Mesothelial cell of epicardium (in vitro differentiated cells): ENCODE measurements around the gene VWF. TPM values are rescaled to one million over a fixed set of nuclear protein-coding genes. Genes with fewer than 3 reads are reported as not detected.

ENCODE experiments used
- DNase-seq, 2 experiments: peaks; one replicate each; pipeline ENCODE4 v3.0.0; 2021; ENCODE audit warnings: low spot score in 2 of 2; ENCODE audit not compliant: unreplicated experiment in 2 of 2
- H3K27ac Mint-ChIP-seq: 2 replicates; pipeline ENCODE4 v1.8.0; 2021; ENCODE audit warnings: mixed read lengths
- H3K27me3 Mint-ChIP-seq: 2 replicates; pipeline ENCODE4 v1.8.0; 2021; ENCODE audit warnings: low read depth, mixed read lengths
- H3K36me3 Mint-ChIP-seq: 2 replicates; pipeline ENCODE4 v1.8.0; 2021; ENCODE audit warnings: mixed read lengths
- H3K4me1 Mint-ChIP-seq: 2 replicates; pipeline ENCODE4 v1.8.0; 2021; ENCODE audit warnings: mixed read lengths
- H3K4me3 Mint-ChIP-seq: 2 replicates; pipeline ENCODE4 v1.8.0; 2021; ENCODE audit warnings: mild to moderate bottlenecking, moderate library complexity, mixed read lengths
- H3K9me3 Mint-ChIP-seq: 2 replicates; pipeline ENCODE4 v1.8.0; 2021; ENCODE audit warnings: mixed read lengths
- CTCF ChIP-seq: fragments of 200-600 bp; sonication (generic); IDR thresholded peaks from one replicate; pipeline ENCODE4 v1.5.0; 2021; ENCODE audit warnings: antibody characterized with exemption; ENCODE audit not compliant: unreplicated experiment
- total RNA-seq: library from RNA; stranded (reverse); gene quantifications from 3 replicates; pipeline ENCODE4 v1.2.1, GENCODE V29; 2021

Gene VWF
- total RNA-seq, 1 donor from 2014 or later: 0.31 TPM

DNA sequence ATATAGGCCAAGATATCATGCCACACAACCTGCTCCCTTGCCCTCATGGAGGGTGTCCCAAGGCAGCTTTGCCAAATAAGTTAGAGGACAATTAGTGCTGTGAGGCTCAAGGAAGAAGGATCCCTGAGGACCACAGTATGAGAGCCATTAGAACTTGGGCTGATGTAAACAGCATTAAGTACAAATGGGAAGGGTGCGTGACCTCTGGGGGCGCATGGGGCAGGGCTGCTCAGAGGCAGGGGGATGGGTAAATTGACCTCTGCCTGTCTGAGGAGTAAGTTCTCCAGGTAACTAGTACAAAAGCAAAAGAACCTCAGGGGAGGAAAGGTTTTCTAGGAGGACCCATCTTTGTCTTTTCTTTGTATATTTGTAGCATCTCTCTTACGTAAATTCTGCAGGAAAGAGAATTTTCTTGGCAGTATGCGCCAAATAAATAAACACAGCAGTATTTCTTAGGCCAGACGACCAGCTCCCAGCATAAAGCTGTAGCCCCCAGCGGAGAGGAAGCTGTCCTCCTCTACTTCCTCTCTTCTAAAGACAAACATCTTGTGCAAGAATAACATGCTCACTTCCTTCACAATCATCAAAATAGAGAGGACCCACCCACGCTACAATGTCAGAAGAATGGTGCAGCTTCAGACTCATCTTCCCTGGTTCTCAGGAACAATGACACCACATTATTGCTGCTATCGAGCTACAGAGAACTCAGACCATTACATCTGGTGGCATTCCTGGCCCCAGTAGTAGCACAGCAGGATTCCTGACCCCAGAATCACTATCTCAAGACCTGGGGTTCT is 16.4 kb upstream of the VWF start:
- no peak for TF ChIP-seq CTCF
- Mint-ChIP-seq H3K9me3 (peaks cover 9% of the 10 kb centered on the region), H3K27me3 (no peaks in the 10 kb centered on the region), H3K36me3 (no peaks in the 10 kb centered on the region), H3K27ac (no peak overlapping the region), H3K4me1 (no peaks in the 10 kb centered on the region), H3K4me3 (no peak overlapping the region)
- no peak for DNase-seq

GRCh38 chr12:6135071-6135470 is 10.6 kb upstream of the VWF start:
- Mint-ChIP-seq H3K27ac (no peak overlapping the region), H3K4me3 (no peak overlapping the region), H3K9me3 (peaks cover 9% of the 10 kb centered on the region), H3K27me3 (no peaks in the 10 kb centered on the region), H3K36me3 (no peaks in the 10 kb centered on the region), H3K4me1 (no peaks in the 10 kb centered on the region)
- no peak for TF ChIP-seq CTCF
- DNase-seq: no peak

DNA sequence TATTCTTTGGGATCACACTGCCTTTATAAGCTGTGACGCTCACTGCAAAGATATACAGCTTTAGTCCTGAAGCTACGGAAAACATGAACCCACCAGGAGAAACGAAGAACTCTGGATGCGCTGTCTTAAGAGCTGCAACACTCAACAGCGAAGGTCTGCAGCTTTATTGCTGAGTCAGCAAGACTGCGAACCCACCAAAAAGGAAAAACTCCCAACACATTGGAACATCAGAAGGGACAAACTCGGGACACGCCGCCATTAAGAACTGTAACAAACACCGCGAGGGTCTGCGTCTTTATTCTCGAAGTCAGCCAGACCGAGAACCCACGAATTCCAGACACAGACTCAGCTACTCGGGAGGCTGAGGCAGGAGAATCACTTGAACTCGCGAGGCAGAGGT is 9.2 kb upstream of the VWF start:
- Mint-ChIP-seq H3K4me1 (no peaks in the 10 kb centered on the region), H3K9me3 (peaks cover 9% of the 10 kb centered on the region), H3K4me3 (no peak overlapping the region), H3K27me3 (no peaks in the 10 kb centered on the region), H3K36me3 (no peaks in the 10 kb centered on the region), H3K27ac (no peak overlapping the region)
- DNase-seq: no peak
- no peak for TF ChIP-seq CTCF

- no peak overlapping the region for H3K27ac Mint-ChIP-seq
- no peaks in the 10 kb centered on the region for H3K27me3 Mint-ChIP-seq
- no peak overlapping the region for H3K4me3 Mint-ChIP-seq
- DNase-seq: no peak
- H3K4me1 Mint-ChIP-seq: no peaks in the 10 kb centered on the region
- no peaks in the 10 kb centered on the region for H3K36me3 Mint-ChIP-seq
- H3K9me3 Mint-ChIP-seq: peaks cover 9% of the 10 kb centered on the region
- TF ChIP-seq CTCF: no peak
Observed at GRCh38 chr12:6132496-6132895, 8.0 kb upstream of the VWF start.

DNA sequence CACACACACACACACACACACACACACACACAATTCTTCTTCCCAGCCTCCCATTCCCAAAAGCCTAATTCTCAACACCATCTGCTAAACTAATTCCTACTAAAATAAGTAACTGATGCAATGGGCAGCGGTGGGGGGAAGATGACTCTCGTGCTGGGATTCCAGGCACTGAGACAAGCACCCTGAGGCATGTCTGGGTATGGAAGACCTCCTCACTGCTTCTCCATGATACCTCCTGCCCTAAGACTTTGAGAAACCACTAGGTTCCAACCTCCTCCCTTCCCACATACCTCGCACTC is 789 bp upstream of the VWF start:
- Mint-ChIP-seq H3K36me3 (no peaks in the 10 kb centered on the region), H3K4me3 (no peak overlapping the region), H3K9me3 (no peaks in the 10 kb centered on the region), H3K27me3 (no peaks in the 10 kb centered on the region), H3K27ac (no peak overlapping the region), H3K4me1 (no peaks in the 10 kb centered on the region)
- no peak for TF ChIP-seq CTCF
- no peak for DNase-seq

- Mint-ChIP-seq H3K9me3 (no peaks in the 10 kb centered on the region), H3K4me1 (no peaks in the 10 kb centered on the region), H3K36me3 (no peaks in the 10 kb centered on the region), H3K27ac (no peak overlapping the region), H3K27me3 (no peaks in the 10 kb centered on the region), H3K4me3 (no peak overlapping the region)
- no peak for DNase-seq
- no peak for TF ChIP-seq CTCF
Observed at GRCh38 chr12:6123258-6123657, 1.2 kb downstream of the VWF start.
